Tibial artery (tissue), 4 donors: ENCODE results near the gene ETV6.

ENCODE experiments used
- DNase-seq, 2 donors: peaks; one replicate each; pipeline ENCODE4 v3.0.0-alpha.2; 2019
- H3K27ac ChIP-seq, 2 donors: fragments of 200-600 bp; sonication (generic) in 1 of 2; 1 replicate in 1 of 2; 2 replicates in 1 of 2; pipeline ENCODE4 v1.5.1; 2018 to 2019; ENCODE audit warnings: mild to moderate bottlenecking in 1 of 2
- H3K27me3 ChIP-seq, 2 donors: fragments of 200-600 bp; sonication (generic) in 1 of 2; one replicate each; pipeline versions ENCODE4 v1.5.1 to v1.6.0; 2016 to 2019
- H3K36me3 ChIP-seq, 3 donors: fragments of 200-600 bp; sonication (generic) in 2 of 3; one replicate each; pipeline ENCODE4 v1.5.1; 2016 to 2019; ENCODE audit warnings: mild to moderate bottlenecking in 2 of 3
- H3K4me1 ChIP-seq, 4 donors: fragments of 200-600 bp; sonication (generic) in 2 of 4; 1 replicate in 3 of 4; 2 replicates in 1 of 4; pipeline ENCODE4 v1.5.1; 2016 to 2019
- H3K4me3 ChIP-seq, 2 donors: fragments of 200-600 bp; sonication (generic) in 1 of 2; 1 replicate in 1 of 2; 2 replicates in 1 of 2; pipeline ENCODE4 v1.5.1; 2018 to 2019; ENCODE audit warnings: mild to moderate bottlenecking in 2 of 2
- H3K9me3 ChIP-seq, 3 donors: fragments of 200-600 bp; sonication (generic) in 1 of 3; one replicate each; pipeline ENCODE4 v1.5.1; 2016 to 2019
- intact Hi-C: fragments of 100-400 bp; cut with DNase I; formaldehyde crosslinking; loops from one replicate; pipeline ENCODE4 v1.15.0; 2023; ENCODE audit warnings: low total_unique reads
- TF ChIP-seq, protein P1 (sequence below), 2 experiments: fragments of 200-600 bp in 1 of 2; fragments of 450-650 bp in 1 of 2; IDR thresholded peaks; one replicate each; pipeline ENCODE4 v1.5.1; 2017 to 2019; ENCODE audit warnings: antibody characterized with exemption in 2 of 2, mild to moderate bottlenecking in 1 of 2, moderate library complexity in 1 of 2

Gene ETV6

GRCh38 chr12:11880381-11880780, 230.9 kb downstream of the ETV6 start:
- Histone ChIP-seq H3K9me3 (no peaks in the 10 kb centered on the region), H3K4me3 (no peak overlapping the region), H3K27ac (no peak overlapping the region), H3K27me3 (no peaks in the 10 kb centered on the region), H3K4me1 (peaks cover 8 to 84% (median 35%) of the 10 kb centered on the region in 4 donors), H3K36me3 (peaks cover 0 to 10% (median 9%) of the 10 kb centered on the region in 3 donors)
- intact Hi-C loops, result loop anchor here (10.0 kb wide), 1 partner anchor 236 kb away; the partner anchor contains the start of gene ETV6
- DNase-seq, result no peak
- TF ChIP-seq, protein P1, sequence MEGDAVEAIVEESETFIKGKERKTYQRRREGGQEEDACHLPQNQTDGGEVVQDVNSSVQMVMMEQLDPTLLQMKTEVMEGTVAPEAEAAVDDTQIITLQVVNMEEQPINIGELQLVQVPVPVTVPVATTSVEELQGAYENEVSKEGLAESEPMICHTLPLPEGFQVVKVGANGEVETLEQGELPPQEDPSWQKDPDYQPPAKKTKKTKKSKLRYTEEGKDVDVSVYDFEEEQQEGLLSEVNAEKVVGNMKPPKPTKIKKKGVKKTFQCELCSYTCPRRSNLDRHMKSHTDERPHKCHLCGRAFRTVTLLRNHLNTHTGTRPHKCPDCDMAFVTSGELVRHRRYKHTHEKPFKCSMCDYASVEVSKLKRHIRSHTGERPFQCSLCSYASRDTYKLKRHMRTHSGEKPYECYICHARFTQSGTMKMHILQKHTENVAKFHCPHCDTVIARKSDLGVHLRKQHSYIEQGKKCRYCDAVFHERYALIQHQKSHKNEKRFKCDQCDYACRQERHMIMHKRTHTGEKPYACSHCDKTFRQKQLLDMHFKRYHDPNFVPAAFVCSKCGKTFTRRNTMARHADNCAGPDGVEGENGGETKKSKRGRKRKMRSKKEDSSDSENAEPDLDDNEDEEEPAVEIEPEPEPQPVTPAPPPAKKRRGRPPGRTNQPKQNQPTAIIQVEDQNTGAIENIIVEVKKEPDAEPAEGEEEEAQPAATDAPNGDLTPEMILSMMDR (IDR thresholded peaks at IDR 0.05), result no peak

- TF ChIP-seq, protein P1 (IDR thresholded peaks at IDR 0.05), result no peak
- peak overlapping the region; percentile 24 to 56 for H3K27ac ChIP-seq
- H3K4me1 ChIP-seq, result peaks cover 8 to 76% (median 34%) of the 10 kb centered on the region in 4 donors
- no peaks in the 10 kb centered on the region for H3K9me3 ChIP-seq
- H3K4me3 ChIP-seq, result no peak overlapping the region
- intact Hi-C loops, result loop anchor here (10.0 kb wide), 1 partner anchor 237 kb away; the partner anchor contains the start of gene ETV6
- peaks cover 12 to 25% (median 13%) of the 10 kb centered on the region in 3 donors for H3K36me3 ChIP-seq
- DNase-seq, result no peak
- H3K27me3 ChIP-seq, result no peaks in the 10 kb centered on the region
Observed at GRCh38 chr12:11881835-11882234, 232.4 kb downstream of the ETV6 start.

GRCh38 chr12:11882301-11883019, 233.0 kb downstream of the ETV6 start:
- DNase-seq, result no peak
- TF ChIP-seq, protein P1 (IDR thresholded peaks at IDR 0.05), result no peak
- Histone ChIP-seq H3K27me3 (no peaks in the 10 kb centered on the region), H3K4me3 (no peak overlapping the region), H3K4me1 (peaks cover 7 to 70% (median 29%) of the 10 kb centered on the region in 4 donors), H3K36me3 (peaks cover 16 to 31% (median 19%) of the 10 kb centered on the region in 3 donors), H3K27ac (peak overlapping the region; percentile 24 to 56), H3K9me3 (no peaks in the 10 kb centered on the region)
- intact Hi-C loops, result loop anchor here (10.0 kb wide), 1 partner anchor 238 kb away; the partner anchor contains the start of gene ETV6

DNA sequence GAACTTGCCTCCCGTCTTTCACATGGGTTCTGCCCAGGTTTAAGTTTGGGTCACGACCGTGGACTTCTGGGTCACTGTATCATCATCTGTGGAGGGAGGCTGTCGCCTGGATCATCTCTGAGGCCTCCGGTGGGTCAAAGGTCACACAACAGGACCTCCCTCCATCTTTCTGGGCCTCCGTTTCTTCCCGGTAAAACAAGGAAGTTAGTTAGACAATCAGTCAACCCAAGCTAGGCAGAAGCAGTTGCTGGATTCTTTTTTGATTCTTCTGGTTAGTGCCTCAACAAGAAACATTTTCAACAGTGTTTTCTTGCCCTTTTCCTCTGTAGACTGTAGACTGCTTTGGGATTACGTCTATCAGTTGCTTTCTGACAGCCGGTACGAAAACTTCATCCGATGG, 234.6 kb downstream of the ETV6 start:
- peaks cover 0 to 53% (median 21%) of the 10 kb centered on the region in 4 donors for H3K4me1 ChIP-seq

GRCh38 chr12:11884706-11885105, 235.2 kb downstream of the ETV6 start:
- H3K4me1 ChIP-seq, result peaks cover 0 to 47% (median 21%) of the 10 kb centered on the region in 4 donors
- H3K27me3 ChIP-seq, result no peaks in the 10 kb centered on the region
- no peaks in the 10 kb centered on the region for H3K9me3 ChIP-seq
- TF ChIP-seq, protein P1 (IDR thresholded peaks at IDR 0.05), result no peak
- intact Hi-C loops, result loop anchor here (10.0 kb wide), 1 partner anchor 240 kb away; the partner anchor contains the start of gene ETV6
- peaks cover 26 to 50% (median 33%) of the 10 kb centered on the region in 3 donors for H3K36me3 ChIP-seq
- DNase-seq, result no peak
- H3K27ac ChIP-seq, result peak overlapping the region; percentile 9 to 56
- no peak overlapping the region for H3K4me3 ChIP-seq

More for the DNA sequence above, 234.6 kb downstream of the ETV6 start:
- Histone ChIP-seq H3K27ac (peak overlapping the region; percentile 9 to 56), H3K36me3 (peaks cover 26 to 48% (median 33%) of the 10 kb centered on the region in 3 donors), H3K27me3 (no peaks in the 10 kb centered on the region), H3K4me3 (no peak overlapping the region), H3K9me3 (no peaks in the 10 kb centered on the region)
- TF ChIP-seq, protein P1 (IDR thresholded peaks at IDR 0.05), result no peak
- no peak for DNase-seq
- intact Hi-C loops, result loop anchor here (10.0 kb wide), 1 partner anchor 239 kb away; the partner anchor contains the start of gene ETV6
